GM23338 (cell line): ENCODE results near the gene C1orf21. TPM values are rescaled to one million over a fixed set of nuclear protein-coding genes. Genes with fewer than 3 reads are reported as not detected.
A peak's percentile ranks its signal among the peaks of the same experiment; 100 is the strongest.

Experiments
- ATAC-seq: fragments of 200-7000 bp; cut with Tn5 transposase; 3 replicates; pipeline ENCODE4 v1.9.1; 2020
- DNase-seq: peaks from one replicate; pipeline ENCODE4 v3.0.0-alpha.2; 2015; ENCODE audit warnings: low spot score
- H2AFZ ChIP-seq: fragments of 200-600 bp; sonication (generic); 2 replicates; pipeline ENCODE4 v1.8.0; 2016; ENCODE audit warnings: antibody characterized with exemption, mild to moderate bottlenecking, moderate library complexity
- H3F3A ChIP-seq: fragments of 200-600 bp; sonication (generic); replicated peaks from 2 replicates; pipeline ENCODE4 v1.8.0; 2017; ENCODE audit warnings: antibody characterized with exemption, mixed run types, low read depth
- H3K27ac ChIP-seq: fragments of 200-600 bp; sonication (generic); 2 replicates; pipeline ENCODE4 v1.6.1; 2016; ENCODE audit warnings: low read depth
- H3K27me3 ChIP-seq: fragments of 200-600 bp; sonication (generic); 2 replicates; pipeline ENCODE4 v1.8.0; 2016; ENCODE audit warnings: mild to moderate bottlenecking, mixed run types, moderate library complexity; ENCODE audit not compliant: insufficient read depth
- H3K36me3 ChIP-seq: fragments of 200-600 bp; sonication (generic); 2 replicates; pipeline ENCODE4 v1.8.0; 2016; ENCODE audit warnings: mild to moderate bottlenecking; ENCODE audit not compliant: insufficient read depth
- H3K4me1 ChIP-seq: fragments of 200-600 bp; sonication (generic); 2 replicates; pipeline ENCODE4 v1.8.0; 2016; ENCODE audit warnings: mild to moderate bottlenecking, moderate library complexity; ENCODE audit not compliant: insufficient read depth
- H3K4me2 ChIP-seq: fragments of 200-600 bp; sonication (generic); 2 replicates; pipeline ENCODE4 v1.7.1; 2017; ENCODE audit warnings: mixed run types
- H3K4me3 ChIP-seq: fragments of 200-600 bp; sonication (generic); 2 replicates; pipeline ENCODE4 v1.6.1; 2016; ENCODE audit warnings: mixed run types
- H3K79me2 ChIP-seq: fragments of 200-600 bp; sonication (generic); replicated peaks from 2 replicates; pipeline ENCODE4 v1.8.0; 2017; ENCODE audit warnings: mild to moderate bottlenecking; ENCODE audit not compliant: insufficient read depth
- H3K9me2 ChIP-seq: fragments of 200-600 bp; sonication (generic); 2 replicates; pipeline ENCODE4 v1.8.0; 2017; ENCODE audit not compliant: insufficient read depth
- H4K20me1 ChIP-seq: fragments of 200-600 bp; sonication (generic); replicated peaks from 2 replicates; pipeline ENCODE4 v1.8.0; 2017; ENCODE audit warnings: mild to moderate bottlenecking; ENCODE audit not compliant: insufficient read depth
- H3K27ac Mint-ChIP-seq: 2 replicates; pipeline ENCODE4 v1.8.0; 2020; ENCODE audit warnings: inconsistent platforms, mild to moderate bottlenecking, moderate library complexity, mixed read lengths
- H3K27me3 Mint-ChIP-seq: 3 replicates; pipeline ENCODE4 v1.8.0; 2022; ENCODE audit warnings: low read depth, mild to moderate bottlenecking, moderate library complexity, mixed read lengths, inconsistent platforms; ENCODE audit not compliant: insufficient read depth, poor library complexity
- H3K36me3 Mint-ChIP-seq: 3 replicates; pipeline ENCODE4 v1.8.0; 2021; ENCODE audit warnings: low read depth, mild to moderate bottlenecking, inconsistent platforms, moderate library complexity, mixed read lengths
- H3K4me1 Mint-ChIP-seq: 3 replicates; pipeline ENCODE4 v1.8.0; 2020; ENCODE audit warnings: mild to moderate bottlenecking, inconsistent platforms, mixed read lengths
- H3K4me3 Mint-ChIP-seq: 3 replicates; pipeline ENCODE4 v1.8.0; 2021; ENCODE audit warnings: moderate library complexity, mild to moderate bottlenecking, inconsistent platforms, mixed read lengths
- H3K9me3 Mint-ChIP-seq: 3 replicates; pipeline ENCODE4 v1.8.0; 2020; ENCODE audit warnings: moderate library complexity, mild to moderate bottlenecking, inconsistent platforms, mixed read lengths
- CREB1 ChIP-seq: fragments of 250-450 bp; sonication (Bioruptor Pico); IDR thresholded peaks from 2 replicates; pipeline ENCODE4 v1.5.0; 2020; ENCODE audit warnings: low read depth, mild to moderate bottlenecking, moderate library complexity
- CTCF ChIP-seq, 2 experiments: fragments of 200-600 bp in 1 of 2; sonication (generic) in 1 of 2; conservative IDR thresholded peaks; 2 replicates each; pipeline versions ENCODE4 v1.5.1 to v1.6.1; 2016 to 2017; ENCODE audit warnings: antibody characterized with exemption in 2 of 2, low read depth in 2 of 2, mild to moderate bottlenecking in 2 of 2, moderate library complexity in 1 of 2
- EZH2phosphoT487 ChIP-seq: fragments of 200-600 bp; sonication (generic); IDR thresholded peaks from one replicate; pipeline ENCODE4 v1.8.1; 2018; ENCODE audit warnings: antibody characterized with exemption; ENCODE audit not compliant: unreplicated experiment
- JUNB ChIP-seq: IDR thresholded peaks from one replicate; pipeline ENCODE4 v1.6.1; 2016; ENCODE audit warnings: antibody characterized with exemption; ENCODE audit not compliant: unreplicated experiment
- NANOG ChIP-seq: IDR thresholded peaks from 2 replicates; pipeline ENCODE4 v1.6.1; 2016; ENCODE audit warnings: antibody characterized with exemption, borderline replicate concordance
- ZNF114 ChIP-seq: fragments of 250-450 bp; sonication (Bioruptor Pico); IDR thresholded peaks from 2 replicates; pipeline ENCODE4 v1.5.0; 2020; ENCODE audit warnings: mild to moderate bottlenecking, moderate library complexity
- polyA plus RNA-seq: library from polyadenylated mRNA; unstranded; fragments of >200 nt; fragmentation: Nextera tagmentation; extraction: Ambion mirVana; gene quantifications from 2 replicates; pipeline ENCODE4 v1.2.1, GENCODE V29; 2016
- total RNA-seq: library from RNA; depleted of rRNA; stranded (reverse); fragments of >200 nt; shearing (Covaris generic); gene quantifications from 2 replicates; pipeline ENCODE4 v1.2.3, GENCODE V29; 2014
- TF ChIP-seq, protein P1 (sequence below): IDR thresholded peaks from one replicate; pipeline ENCODE4 v1.6.1; 2018; ENCODE audit warnings: antibody characterized with exemption; ENCODE audit not compliant: unreplicated experiment
- TF ChIP-seq, protein P2 (sequence below): fragments of 250-450 bp; sonication (Bioruptor Pico); IDR thresholded peaks from 2 replicates; pipeline ENCODE4 v1.5.0; 2020; ENCODE audit warnings: mild to moderate bottlenecking, moderate library complexity

C1orf21 gene
- total and polyA plus RNA-seq, 2 experiments from 2014 or later: 28.0 to 40.4 TPM

GRCh38 chr1:184408580-184408979 lies 21.8 kb downstream of the C1orf21 start (continued):
- TF ChIP-seq CREB1 (CRISPR knock-in tag) (no peak), JUNB (no peak), ZNF114 (CRISPR knock-in tag) (no peak), CTCF (conservative IDR thresholded peaks at IDR 0.05; ENCODE audit: low read depth in 2 of 2) (no peak)
- TF ChIP-seq, protein P1, sequence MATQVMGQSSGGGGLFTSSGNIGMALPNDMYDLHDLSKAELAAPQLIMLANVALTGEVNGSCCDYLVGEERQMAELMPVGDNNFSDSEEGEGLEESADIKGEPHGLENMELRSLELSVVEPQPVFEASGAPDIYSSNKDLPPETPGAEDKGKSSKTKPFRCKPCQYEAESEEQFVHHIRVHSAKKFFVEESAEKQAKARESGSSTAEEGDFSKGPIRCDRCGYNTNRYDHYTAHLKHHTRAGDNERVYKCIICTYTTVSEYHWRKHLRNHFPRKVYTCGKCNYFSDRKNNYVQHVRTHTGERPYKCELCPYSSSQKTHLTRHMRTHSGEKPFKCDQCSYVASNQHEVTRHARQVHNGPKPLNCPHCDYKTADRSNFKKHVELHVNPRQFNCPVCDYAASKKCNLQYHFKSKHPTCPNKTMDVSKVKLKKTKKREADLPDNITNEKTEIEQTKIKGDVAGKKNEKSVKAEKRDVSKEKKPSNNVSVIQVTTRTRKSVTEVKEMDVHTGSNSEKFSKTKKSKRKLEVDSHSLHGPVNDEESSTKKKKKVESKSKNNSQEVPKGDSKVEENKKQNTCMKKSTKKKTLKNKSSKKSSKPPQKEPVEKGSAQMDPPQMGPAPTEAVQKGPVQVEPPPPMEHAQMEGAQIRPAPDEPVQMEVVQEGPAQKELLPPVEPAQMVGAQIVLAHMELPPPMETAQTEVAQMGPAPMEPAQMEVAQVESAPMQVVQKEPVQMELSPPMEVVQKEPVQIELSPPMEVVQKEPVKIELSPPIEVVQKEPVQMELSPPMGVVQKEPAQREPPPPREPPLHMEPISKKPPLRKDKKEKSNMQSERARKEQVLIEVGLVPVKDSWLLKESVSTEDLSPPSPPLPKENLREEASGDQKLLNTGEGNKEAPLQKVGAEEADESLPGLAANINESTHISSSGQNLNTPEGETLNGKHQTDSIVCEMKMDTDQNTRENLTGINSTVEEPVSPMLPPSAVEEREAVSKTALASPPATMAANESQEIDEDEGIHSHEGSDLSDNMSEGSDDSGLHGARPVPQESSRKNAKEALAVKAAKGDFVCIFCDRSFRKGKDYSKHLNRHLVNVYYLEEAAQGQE: no peak

- Mint-ChIP-seq H3K9me3 (no peaks in the 10 kb centered on the region), H3K27ac (peak overlapping the region; percentile 56), H3K36me3 (no peaks in the 10 kb centered on the region), H3K4me1 (peaks cover 50% of the 10 kb centered on the region), H3K4me3 (no peak overlapping the region; the same call in 2 of the 3 replicates), H3K27me3 (no peaks in the 10 kb centered on the region)
- H3K4me2 ChIP-seq: peak overlapping the region; percentile 66
- no peak overlapping the region for H3K4me3 ChIP-seq
- H3K4me1 ChIP-seq: peaks cover 44% of the 10 kb centered on the region
- no peak for ATAC-seq
- H2AFZ ChIP-seq: no peak overlapping the region
- no peaks in the 10 kb centered on the region for H3K36me3 ChIP-seq
- peaks cover 13% of the 10 kb centered on the region; the same call in 1 of the 2 replicates for H4K20me1 ChIP-seq
- H3K9me2 ChIP-seq: no peaks in the 10 kb centered on the region
- no peak for DNase-seq
- H3K27ac ChIP-seq: peak overlapping the region; percentile 84
- H3K27me3 ChIP-seq: no peaks in the 10 kb centered on the region
- no peaks in the 10 kb centered on the region; the same call in 1 of the 2 replicates for H3F3A ChIP-seq
- peaks cover 94% of the 10 kb centered on the region for H3K79me2 ChIP-seq
- TF ChIP-seq NANOG: no peak
- TF ChIP-seq, protein P2, sequence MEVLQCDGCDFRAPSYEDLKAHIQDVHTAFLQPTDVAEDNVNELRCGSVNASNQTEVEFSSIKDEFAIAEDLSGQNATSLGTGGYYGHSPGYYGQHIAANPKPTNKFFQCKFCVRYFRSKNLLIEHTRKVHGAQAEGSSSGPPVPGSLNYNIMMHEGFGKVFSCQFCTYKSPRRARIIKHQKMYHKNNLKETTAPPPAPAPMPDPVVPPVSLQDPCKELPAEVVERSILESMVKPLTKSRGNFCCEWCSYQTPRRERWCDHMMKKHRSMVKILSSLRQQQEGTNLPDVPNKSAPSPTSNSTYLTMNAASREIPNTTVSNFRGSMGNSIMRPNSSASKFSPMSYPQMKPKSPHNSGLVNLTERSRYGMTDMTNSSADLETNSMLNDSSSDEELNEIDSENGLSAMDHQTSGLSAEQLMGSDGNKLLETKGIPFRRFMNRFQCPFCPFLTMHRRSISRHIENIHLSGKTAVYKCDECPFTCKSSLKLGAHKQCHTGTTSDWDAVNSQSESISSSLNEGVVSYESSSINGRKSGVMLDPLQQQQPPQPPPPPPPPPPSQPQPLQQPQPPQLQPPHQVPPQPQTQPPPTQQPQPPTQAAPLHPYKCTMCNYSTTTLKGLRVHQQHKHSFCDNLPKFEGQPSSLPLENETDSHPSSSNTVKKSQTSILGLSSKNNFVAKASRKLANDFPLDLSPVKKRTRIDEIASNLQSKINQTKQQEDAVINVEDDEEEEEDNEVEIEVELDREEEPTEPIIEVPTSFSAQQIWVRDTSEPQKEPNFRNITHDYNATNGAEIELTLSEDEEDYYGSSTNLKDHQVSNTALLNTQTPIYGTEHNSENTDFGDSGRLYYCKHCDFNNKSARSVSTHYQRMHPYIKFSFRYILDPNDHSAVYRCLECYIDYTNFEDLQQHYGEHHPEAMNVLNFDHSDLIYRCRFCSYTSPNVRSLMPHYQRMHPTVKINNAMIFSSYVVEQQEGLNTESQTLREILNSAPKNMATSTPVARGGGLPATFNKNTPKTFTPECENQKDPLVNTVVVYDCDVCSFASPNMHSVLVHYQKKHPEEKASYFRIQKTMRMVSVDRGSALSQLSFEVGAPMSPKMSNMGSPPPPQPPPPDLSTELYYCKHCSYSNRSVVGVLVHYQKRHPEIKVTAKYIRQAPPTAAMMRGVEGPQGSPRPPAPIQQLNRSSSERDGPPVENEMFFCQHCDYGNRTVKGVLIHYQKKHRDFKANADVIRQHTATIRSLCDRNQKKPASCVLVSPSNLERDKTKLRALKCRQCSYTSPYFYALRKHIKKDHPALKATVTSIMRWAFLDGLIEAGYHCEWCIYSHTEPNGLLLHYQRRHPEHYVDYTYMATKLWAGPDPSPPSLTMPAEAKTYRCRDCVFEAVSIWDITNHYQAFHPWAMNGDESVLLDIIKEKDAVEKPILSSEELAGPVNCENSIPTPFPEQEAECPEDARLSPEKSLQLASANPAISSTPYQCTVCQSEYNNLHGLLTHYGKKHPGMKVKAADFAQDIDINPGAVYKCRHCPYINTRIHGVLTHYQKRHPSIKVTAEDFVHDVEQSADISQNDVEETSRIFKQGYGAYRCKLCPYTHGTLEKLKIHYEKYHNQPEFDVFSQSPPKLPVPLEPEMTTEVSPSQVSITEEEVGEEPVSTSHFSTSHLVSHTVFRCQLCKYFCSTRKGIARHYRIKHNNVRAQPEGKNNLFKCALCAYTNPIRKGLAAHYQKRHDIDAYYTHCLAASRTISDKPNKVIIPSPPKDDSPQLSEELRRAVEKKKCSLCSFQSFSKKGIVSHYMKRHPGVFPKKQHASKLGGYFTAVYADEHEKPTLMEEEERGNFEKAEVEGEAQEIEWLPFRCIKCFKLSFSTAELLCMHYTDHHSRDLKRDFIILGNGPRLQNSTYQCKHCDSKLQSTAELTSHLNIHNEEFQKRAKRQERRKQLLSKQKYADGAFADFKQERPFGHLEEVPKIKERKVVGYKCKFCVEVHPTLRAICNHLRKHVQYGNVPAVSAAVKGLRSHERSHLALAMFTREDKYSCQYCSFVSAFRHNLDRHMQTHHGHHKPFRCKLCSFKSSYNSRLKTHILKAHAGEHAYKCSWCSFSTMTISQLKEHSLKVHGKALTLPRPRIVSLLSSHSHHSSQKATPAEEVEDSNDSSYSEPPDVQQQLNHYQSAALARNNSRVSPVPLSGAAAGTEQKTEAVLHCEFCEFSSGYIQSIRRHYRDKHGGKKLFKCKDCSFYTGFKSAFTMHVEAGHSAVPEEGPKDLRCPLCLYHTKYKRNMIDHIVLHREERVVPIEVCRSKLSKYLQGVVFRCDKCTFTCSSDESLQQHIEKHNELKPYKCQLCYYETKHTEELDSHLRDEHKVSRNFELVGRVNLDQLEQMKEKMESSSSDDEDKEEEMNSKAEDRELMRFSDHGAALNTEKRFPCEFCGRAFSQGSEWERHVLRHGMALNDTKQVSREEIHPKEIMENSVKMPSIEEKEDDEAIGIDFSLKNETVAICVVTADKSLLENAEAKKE (CRISPR knock-in tag): no peak
- TF ChIP-seq, protein P1: no peak
- no peak for TF ChIP-seq EZH2phosphoT487
These were observed 22.2 kb downstream of the C1orf21 start for GRCh38 chr1:184409011-184409410.
